Measurements from ENCODE around the gene RHOB.

The RHOB gene

DNA sequence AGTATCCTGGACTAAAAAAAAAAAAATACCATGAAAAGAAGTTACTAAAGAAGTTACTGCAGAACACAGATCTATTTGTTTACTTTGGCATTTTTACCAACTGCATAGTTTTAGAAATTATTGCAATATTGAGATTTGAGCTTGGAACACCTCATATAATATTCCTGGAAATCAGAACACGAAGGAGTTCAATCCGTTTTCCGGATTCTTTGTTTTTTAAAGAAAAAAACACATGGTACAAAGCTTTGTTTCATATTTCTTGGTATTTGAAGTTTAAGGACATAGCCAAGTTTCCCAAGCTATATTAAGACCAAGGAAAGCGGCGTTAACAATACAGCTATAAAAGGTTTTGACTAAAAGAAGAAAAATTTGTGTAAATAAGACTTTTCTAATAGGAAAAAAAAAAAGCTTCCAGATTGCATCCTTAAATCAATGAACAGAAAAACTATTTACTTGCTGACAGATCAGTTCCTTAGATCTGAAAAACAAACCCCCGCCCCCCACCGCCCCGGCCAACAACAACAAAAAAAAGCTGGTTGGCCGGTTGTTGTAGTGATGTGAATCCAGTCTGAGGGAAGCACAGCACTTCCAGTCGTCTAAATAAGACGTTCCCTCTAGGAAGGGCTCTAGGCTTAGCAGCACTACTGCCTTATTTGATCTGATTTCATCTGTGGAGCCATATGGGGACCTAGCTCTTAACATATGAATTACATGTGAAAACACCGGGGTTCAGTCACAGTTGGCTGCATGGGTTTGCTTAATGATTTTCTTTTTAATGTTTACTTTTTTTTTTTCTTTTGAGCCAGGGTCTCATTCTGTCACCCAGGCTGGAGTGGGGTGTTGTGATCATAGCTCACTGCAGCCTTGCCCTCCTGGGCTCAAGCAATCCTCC, 2.5 kb upstream of the RHOB start:
- H4K91ac ChIP-seq (ENCODE audit: low read depth, low read length) = peak overlapping the region; percentile 88
- peaks cover 6% of the 10 kb centered on the region for H3K9me3 ChIP-seq (ENCODE audit: insufficient read depth, low read depth, low read length)
- H3K23ac ChIP-seq (ENCODE audit: low read length) = no peak overlapping the region
- H3K27ac ChIP-seq (ENCODE audit: low read depth, low read length) = peak overlapping the region; percentile 68
- H3K4me2 ChIP-seq (ENCODE audit: low read length) = peak overlapping the region; percentile 50
- H2BK12ac ChIP-seq (ENCODE audit: low read length) = peak overlapping the region; percentile 90
- H4K12ac ChIP-seq (ENCODE audit: low read depth, low read length) = no peak overlapping the region
- no peak overlapping the region for H3K4me3 ChIP-seq (ENCODE audit: low read depth, low read length)
- peak overlapping the region; percentile 71 for H3K14ac ChIP-seq (ENCODE audit: low read length)
- peaks cover 23% of the 10 kb centered on the region for H3K79me2 ChIP-seq (ENCODE audit: control insufficient read depth, insufficient read depth, low read length, poor library complexity)
- peak overlapping the region; percentile 79 for H2AK5ac ChIP-seq (ENCODE audit: low read length)
- peaks cover 13 to 15% of the 10 kb centered on the region in 2 experiments for H3K36me3 ChIP-seq (ENCODE audit: control insufficient read depth in 1 of 2, insufficient read depth in 2 of 2, low read length in 2 of 2)
- peak overlapping the region; percentile 63 for H4K8ac ChIP-seq (ENCODE audit: low read depth, low read length)
- no peak for DNase-seq
- peaks cover 28% of the 10 kb centered on the region for H3K79me1 ChIP-seq (ENCODE audit: low read length)
- H3K4ac ChIP-seq (ENCODE audit: low read depth, low read length) = peak overlapping the region; percentile 55
- no peak overlapping the region for H3K9ac ChIP-seq (ENCODE audit: low read length)
- peaks cover 14 to 16% of the 10 kb centered on the region in 2 experiments for H3K4me1 ChIP-seq (ENCODE audit: control insufficient read depth in 1 of 2, insufficient read depth in 2 of 2, low read length in 2 of 2)
- WGBS (ENCODE audit: extremely low coverage, insufficient coverage, insufficient read length) = no CpG with 5 or more reads among the region's 12 CpGs
- H2AFZ ChIP-seq (ENCODE audit: insufficient read depth, low read length, poor library complexity) = peak overlapping the region; percentile 30
- peak overlapping the region; percentile 81 for H2BK120ac ChIP-seq (ENCODE audit: insufficient read depth, low read length, poor library complexity)
- peak overlapping the region; percentile 92 for H2BK5ac ChIP-seq (ENCODE audit: low read depth, low read length, poor library complexity)
- no peaks in the 10 kb centered on the region for H3K27me3 ChIP-seq (ENCODE audit: insufficient read depth, low read length)
- peak overlapping the region; percentile 64 for H3K18ac ChIP-seq (ENCODE audit: low read length)

GRCh38 chr2:20444993-20445910, 1.6 kb upstream of the RHOB start:
- H3K23ac ChIP-seq (ENCODE audit: low read length) = no peak overlapping the region
- H4K12ac ChIP-seq (ENCODE audit: low read depth, low read length) = peak overlapping the region; percentile 22
- H3K18ac ChIP-seq (ENCODE audit: low read length) = peak overlapping the region; percentile 64
- no peak overlapping the region for H3K4me3 ChIP-seq (ENCODE audit: low read depth, low read length)
- peak overlapping the region; percentile 63 for H4K8ac ChIP-seq (ENCODE audit: low read depth, low read length)
- WGBS (ENCODE audit: extremely low coverage, insufficient coverage, insufficient read length) = no CpG with 5 or more reads among the region's 24 CpGs
- H2BK5ac ChIP-seq (ENCODE audit: low read depth, low read length, poor library complexity) = peak overlapping the region; percentile 92
- peak overlapping the region; percentile 71 for H3K14ac ChIP-seq (ENCODE audit: low read length)
- H2BK120ac ChIP-seq (ENCODE audit: insufficient read depth, low read length, poor library complexity) = peak overlapping the region; percentile 81
- H3K4ac ChIP-seq (ENCODE audit: low read depth, low read length) = peak overlapping the region; percentile 55
- DNase-seq = no peak
- peaks cover 14 to 16% of the 10 kb centered on the region in 2 experiments for H3K4me1 ChIP-seq (ENCODE audit: control insufficient read depth in 1 of 2, insufficient read depth in 2 of 2, low read length in 2 of 2)
- H2BK12ac ChIP-seq (ENCODE audit: low read length) = peak overlapping the region; percentile 90
- peak overlapping the region; percentile 88 for H4K91ac ChIP-seq (ENCODE audit: low read depth, low read length)
- peaks cover 6% of the 10 kb centered on the region for H3K9me3 ChIP-seq (ENCODE audit: insufficient read depth, low read depth, low read length)
- H3K79me1 ChIP-seq (ENCODE audit: low read length) = peaks cover 28% of the 10 kb centered on the region
- H3K4me2 ChIP-seq (ENCODE audit: low read length) = peak overlapping the region; percentile 50
- H3K36me3 ChIP-seq (ENCODE audit: control insufficient read depth in 1 of 2, insufficient read depth in 2 of 2, low read length in 2 of 2) = peaks cover 13 to 15% of the 10 kb centered on the region in 2 experiments
- H3K27me3 ChIP-seq (ENCODE audit: insufficient read depth, low read length) = no peaks in the 10 kb centered on the region
- peak overlapping the region; percentile 68 for H3K27ac ChIP-seq (ENCODE audit: low read depth, low read length)
- peaks cover 23% of the 10 kb centered on the region for H3K79me2 ChIP-seq (ENCODE audit: control insufficient read depth, insufficient read depth, low read length, poor library complexity)
- H3K9ac ChIP-seq (ENCODE audit: low read length) = no peak overlapping the region
- peak overlapping the region; percentile 79 for H2AK5ac ChIP-seq (ENCODE audit: low read length)
- peak overlapping the region; percentile 30 for H2AFZ ChIP-seq (ENCODE audit: insufficient read depth, low read length, poor library complexity)

- H3K79me2 ChIP-seq (ENCODE audit: control insufficient read depth, insufficient read depth, low read length, poor library complexity) = peaks cover 23% of the 10 kb centered on the region
- H3K27ac ChIP-seq (ENCODE audit: low read depth, low read length) = peak overlapping the region; percentile 81
- peak overlapping the region; percentile 81 for H4K8ac ChIP-seq (ENCODE audit: low read depth, low read length)
- H2AFZ ChIP-seq (ENCODE audit: insufficient read depth, low read length, poor library complexity) = peak overlapping the region; percentile 43
- peaks cover 13 to 15% of the 10 kb centered on the region in 2 experiments for H3K36me3 ChIP-seq (ENCODE audit: control insufficient read depth in 1 of 2, insufficient read depth in 2 of 2, low read length in 2 of 2)
- H2BK5ac ChIP-seq (ENCODE audit: low read depth, low read length, poor library complexity) = peak overlapping the region; percentile 86
- peak overlapping the region; percentile 99 for H3K18ac ChIP-seq (ENCODE audit: low read length)
- H3K4ac ChIP-seq (ENCODE audit: low read depth, low read length) = peak overlapping the region; percentile 89
- peaks cover 20 to 22% of the 10 kb centered on the region in 2 experiments for H3K4me1 ChIP-seq (ENCODE audit: control insufficient read depth in 1 of 2, insufficient read depth in 2 of 2, low read length in 2 of 2)
- H3K27me3 ChIP-seq (ENCODE audit: insufficient read depth, low read length) = no peaks in the 10 kb centered on the region
- H3K4me3 ChIP-seq (ENCODE audit: low read depth, low read length) = peak overlapping the region; percentile 83
- DNase-seq = no peak
- peak overlapping the region; percentile 85 for H2BK120ac ChIP-seq (ENCODE audit: insufficient read depth, low read length, poor library complexity)
- peak overlapping the region; percentile 63 for H4K12ac ChIP-seq (ENCODE audit: low read depth, low read length)
- H2AK5ac ChIP-seq (ENCODE audit: low read length) = peak overlapping the region; percentile 97
- peaks cover 33% of the 10 kb centered on the region for H3K79me1 ChIP-seq (ENCODE audit: low read length)
- no CpG with 5 or more reads among the region's 42 CpGs for WGBS (ENCODE audit: extremely low coverage, insufficient coverage, insufficient read length)
- peaks cover 6% of the 10 kb centered on the region for H3K9me3 ChIP-seq (ENCODE audit: insufficient read depth, low read depth, low read length)
- H3K4me2 ChIP-seq (ENCODE audit: low read length) = peak overlapping the region; percentile 87
- H3K14ac ChIP-seq (ENCODE audit: low read length) = peak overlapping the region; percentile 80
- peak overlapping the region; percentile 91 for H4K91ac ChIP-seq (ENCODE audit: low read depth, low read length)
- peak overlapping the region; percentile 98 for H2BK12ac ChIP-seq (ENCODE audit: low read length)
- no peak overlapping the region for H3K23ac ChIP-seq (ENCODE audit: low read length)
- H3K9ac ChIP-seq (ENCODE audit: low read length) = peak overlapping the region; percentile 95
These were observed 488 bp upstream of the RHOB start for GRCh38 chr2:20446255-20446916.

All from trophoblast cell (in vitro differentiated cells and primary cell).